ENCODE results near the gene POLQ. TPM values are rescaled to one million over a fixed set of nuclear protein-coding genes. Genes with fewer than 3 reads are reported as not detected.

Gene POLQ
- total RNA-seq, 1 experiment from 2014 or later: 12.3 TPM

DNA sequence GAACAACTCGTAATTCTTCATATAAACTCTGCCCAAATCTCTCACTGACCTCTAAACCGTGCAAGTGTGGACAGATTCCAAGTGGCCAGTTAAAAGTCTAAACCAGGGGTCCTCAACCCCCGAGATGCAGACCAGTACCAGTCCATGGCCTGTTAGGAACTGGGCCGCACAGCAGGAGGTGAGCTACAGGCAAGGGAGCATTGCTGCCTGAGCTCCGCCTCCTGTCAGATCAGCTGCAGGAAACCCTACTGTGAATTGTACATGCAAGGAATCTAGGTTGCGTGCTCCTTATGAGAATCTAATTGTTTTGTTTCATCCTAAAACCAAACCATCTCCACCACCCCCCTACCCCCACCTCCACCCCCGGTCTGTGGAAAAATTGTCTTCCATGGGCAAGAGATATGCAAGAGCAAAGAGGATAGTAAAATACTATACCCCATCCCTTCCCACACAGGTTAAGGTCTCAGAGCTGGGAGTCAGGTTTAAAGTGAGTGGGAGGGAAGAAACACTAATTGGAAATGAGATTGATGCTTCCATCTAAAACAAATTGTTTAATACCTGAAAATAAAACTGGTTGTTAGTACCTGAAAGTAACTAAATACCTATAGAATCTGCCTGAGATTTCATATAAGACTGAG lies 54.0 kb downstream of the POLQ start (continued):
- TF ChIP-seq RAD21 (IDR thresholded peaks at IDR 0.05; ENCODE audit: low read depth) (no peak), CTCF (IDR thresholded peaks at IDR 0.05 in 2 of 3, conservative IDR thresholded peaks at IDR 0.05 in 1 of 3; ENCODE audit: borderline replicate concordance in 1 of 3, insufficient read depth in 1 of 3, low read depth in 2 of 3, low read length in 2 of 3) (no peak), ATF3 (IDR thresholded peaks at IDR 0.05) (no peak)

DNA sequence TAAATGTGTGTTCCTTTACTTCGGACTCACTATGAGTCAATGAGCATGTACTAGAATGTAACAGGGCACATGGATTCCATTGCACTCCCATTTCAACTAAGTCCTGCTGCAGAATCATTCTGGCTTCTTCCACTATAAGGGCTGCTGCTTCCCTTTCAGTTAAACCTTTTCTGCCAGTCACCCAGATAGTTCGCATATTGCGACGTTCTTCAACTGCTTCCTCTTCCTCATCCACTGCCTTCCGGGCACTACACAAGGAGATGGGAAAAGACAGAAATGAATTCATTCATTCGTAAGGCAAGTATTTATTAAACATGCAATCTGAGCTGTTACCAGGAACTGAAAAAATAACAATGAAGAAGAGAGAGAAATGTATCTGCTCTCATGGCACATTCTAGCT lies 55.6 kb downstream of the POLQ start:
- Histone ChIP-seq H3K4me1 (ENCODE audit: control insufficient read depth in 1 of 2, insufficient read depth in 2 of 2, low read length in 2 of 2) (no peaks in the 10 kb centered on the region), H3K4me2 (ENCODE audit: low read length) (no peak overlapping the region), H3K9me3 (ENCODE audit: control insufficient read depth in 1 of 2, insufficient read depth in 1 of 2, low read depth in 1 of 2, low read length in 2 of 2) (no peaks in the 10 kb centered on the region), H3K27ac (ENCODE audit: low read depth, low read length) (no peak overlapping the region), H3K36me3 (ENCODE audit: control insufficient read depth in 1 of 2, insufficient read depth in 2 of 2, low read length in 2 of 2) (peaks cover 0 to 12% of the 10 kb centered on the region in 2 experiments; a peak in 2 of 4 replicates), H3K9me2 (ENCODE audit: insufficient read depth) (no peaks in the 10 kb centered on the region), H3K4me3 (replicated peaks in 1 of 2; ENCODE audit: low read depth in 1 of 2, low read length in 2 of 2) (no peak overlapping the region), H3K27me3 (ENCODE audit: insufficient read depth, low read length) (no peaks in the 10 kb centered on the region), H2AFZ (ENCODE audit: low read depth, low read length, poor library complexity, severe bottlenecking) (no peak overlapping the region), H3K9ac (ENCODE audit: low read length) (no peak overlapping the region), H4K20me1 (ENCODE audit: insufficient read depth) (no peaks in the 10 kb centered on the region), H3K79me2 (ENCODE audit: insufficient read depth, low read length) (no peaks in the 10 kb centered on the region)
- ChIA-PET RAD21 (ENCODE audit: low non-redundant PET in 1 of 2, low total read pairs in 2 of 2, uncharacterized antibody in 2 of 2, unreplicated experiment in 2 of 2) (no interaction called here), POLR2A (no interaction called here), CTCF (no interaction called here)
- intact Hi-C loops (cut with micrococcal nuclease): no loop called here
- no peak for ATAC-seq
- no peak for DNase-seq (ENCODE audit: low read depth, low spot score)
- BruUV-seq (replicated peaks): no TSS peak
- no peak for TF ChIP-seq YY1 (IDR thresholded peaks at IDR 0.05; ENCODE audit: extremely low read depth, insufficient replicate concordance, low read depth, low read length)
- TF ChIP-seq, protein P1, sequence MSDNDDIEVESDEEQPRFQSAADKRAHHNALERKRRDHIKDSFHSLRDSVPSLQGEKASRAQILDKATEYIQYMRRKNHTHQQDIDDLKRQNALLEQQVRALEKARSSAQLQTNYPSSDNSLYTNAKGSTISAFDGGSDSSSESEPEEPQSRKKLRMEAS (IDR thresholded peaks at IDR 0.05): no peak
- no peak for TF ChIP-seq CBX3 (IDR thresholded peaks at IDR 0.05; ENCODE audit: low read depth)
- no peak for TF ChIP-seq EZH2phosphoT487 (IDR thresholded peaks at IDR 0.05; ENCODE audit: borderline replicate concordance)
- no peak for TF ChIP-seq EGR1 (IDR thresholded peaks at IDR 0.05; ENCODE audit: low read depth)
- no peak for TF ChIP-seq SIN3A (IDR thresholded peaks at IDR 0.05; ENCODE audit: low read depth)
- no peak for TF ChIP-seq POLR2A (IDR thresholded peaks at IDR 0.05; ENCODE audit: borderline replicate concordance, extremely low read depth, insufficient read depth, insufficient read length)
- TF ChIP-seq, protein P2, sequence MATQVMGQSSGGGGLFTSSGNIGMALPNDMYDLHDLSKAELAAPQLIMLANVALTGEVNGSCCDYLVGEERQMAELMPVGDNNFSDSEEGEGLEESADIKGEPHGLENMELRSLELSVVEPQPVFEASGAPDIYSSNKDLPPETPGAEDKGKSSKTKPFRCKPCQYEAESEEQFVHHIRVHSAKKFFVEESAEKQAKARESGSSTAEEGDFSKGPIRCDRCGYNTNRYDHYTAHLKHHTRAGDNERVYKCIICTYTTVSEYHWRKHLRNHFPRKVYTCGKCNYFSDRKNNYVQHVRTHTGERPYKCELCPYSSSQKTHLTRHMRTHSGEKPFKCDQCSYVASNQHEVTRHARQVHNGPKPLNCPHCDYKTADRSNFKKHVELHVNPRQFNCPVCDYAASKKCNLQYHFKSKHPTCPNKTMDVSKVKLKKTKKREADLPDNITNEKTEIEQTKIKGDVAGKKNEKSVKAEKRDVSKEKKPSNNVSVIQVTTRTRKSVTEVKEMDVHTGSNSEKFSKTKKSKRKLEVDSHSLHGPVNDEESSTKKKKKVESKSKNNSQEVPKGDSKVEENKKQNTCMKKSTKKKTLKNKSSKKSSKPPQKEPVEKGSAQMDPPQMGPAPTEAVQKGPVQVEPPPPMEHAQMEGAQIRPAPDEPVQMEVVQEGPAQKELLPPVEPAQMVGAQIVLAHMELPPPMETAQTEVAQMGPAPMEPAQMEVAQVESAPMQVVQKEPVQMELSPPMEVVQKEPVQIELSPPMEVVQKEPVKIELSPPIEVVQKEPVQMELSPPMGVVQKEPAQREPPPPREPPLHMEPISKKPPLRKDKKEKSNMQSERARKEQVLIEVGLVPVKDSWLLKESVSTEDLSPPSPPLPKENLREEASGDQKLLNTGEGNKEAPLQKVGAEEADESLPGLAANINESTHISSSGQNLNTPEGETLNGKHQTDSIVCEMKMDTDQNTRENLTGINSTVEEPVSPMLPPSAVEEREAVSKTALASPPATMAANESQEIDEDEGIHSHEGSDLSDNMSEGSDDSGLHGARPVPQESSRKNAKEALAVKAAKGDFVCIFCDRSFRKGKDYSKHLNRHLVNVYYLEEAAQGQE (IDR thresholded peaks at IDR 0.05; ENCODE audit: low read depth): no peak
- no peak for TF ChIP-seq TCF7L2 (IDR thresholded peaks at IDR 0.05; ENCODE audit: borderline replicate concordance, extremely low read depth, insufficient read depth, insufficient read length)
- TF ChIP-seq ZFX (IDR thresholded peaks at IDR 0.05): no peak
- no peak for TF ChIP-seq SP1 (IDR thresholded peaks at IDR 0.05; ENCODE audit: low read depth)
- TF ChIP-seq EZH2 (IDR thresholded peaks at IDR 0.05): no peak
- TF ChIP-seq ATF3 (IDR thresholded peaks at IDR 0.05): no peak
- no peak for TF ChIP-seq CTCF (IDR thresholded peaks at IDR 0.05 in 2 of 3, conservative IDR thresholded peaks at IDR 0.05 in 1 of 3; ENCODE audit: borderline replicate concordance in 1 of 3, insufficient read depth in 1 of 3, low read depth in 2 of 3, low read length in 2 of 3)
- no peak for TF ChIP-seq RAD21 (IDR thresholded peaks at IDR 0.05; ENCODE audit: low read depth)
- no peak for TF ChIP-seq JUND (IDR thresholded peaks at IDR 0.05)
